Hepatocyte (in vitro differentiated cells): ENCODE measurements around the gene SIAH3. TPM values are rescaled to one million over a fixed set of nuclear protein-coding genes. Genes with fewer than 3 reads are reported as not detected.

Experiments
- DNase-seq: peaks from one replicate; pipeline ENCODE4 v3.0.0-alpha.2; 2016; ENCODE audit warnings: low spot score
- H2AFZ ChIP-seq: fragments of 200-600 bp; sonication (generic); 2 replicates; pipeline ENCODE4 v1.6.0; 2016; ENCODE audit warnings: antibody characterized with exemption, mild to moderate bottlenecking
- H3K27ac ChIP-seq: fragments of 200-600 bp; sonication (generic); 2 replicates; pipeline ENCODE4 v1.5.1; 2016; ENCODE audit warnings: mild to moderate bottlenecking
- H3K27me3 ChIP-seq: fragments of 200-600 bp; sonication (generic); 2 replicates; pipeline ENCODE4 v1.6.1; 2016
- H3K36me3 ChIP-seq: fragments of 200-600 bp; sonication (generic); replicated peaks from 2 replicates; pipeline ENCODE4 v1.5.1; 2016; ENCODE audit warnings: low read depth; ENCODE audit not compliant: insufficient read depth
- H3K4me1 ChIP-seq: fragments of 200-600 bp; sonication (generic); 2 replicates; pipeline ENCODE4 v1.5.1; 2016; ENCODE audit warnings: mild to moderate bottlenecking, moderate library complexity; ENCODE audit not compliant: insufficient read depth
- H3K4me2 ChIP-seq: fragments of 200-600 bp; sonication (generic); 2 replicates; pipeline ENCODE4 v1.6.0; 2016
- H3K4me3 ChIP-seq: fragments of 200-600 bp; sonication (generic); 2 replicates; pipeline ENCODE4 v1.5.1; 2016; ENCODE audit warnings: mild to moderate bottlenecking
- H3K79me2 ChIP-seq: fragments of 200-600 bp; sonication (generic); 2 replicates; pipeline ENCODE4 v1.6.0; 2017; ENCODE audit warnings: mild to moderate bottlenecking
- H3K9me2 ChIP-seq: fragments of 200-600 bp; sonication (generic); replicated peaks from 2 replicates; pipeline ENCODE4 v1.6.0; 2017; ENCODE audit warnings: mild to moderate bottlenecking; ENCODE audit not compliant: insufficient read depth
- H3K9me3 ChIP-seq: fragments of 200-600 bp; sonication (generic); 2 replicates; pipeline ENCODE4 v1.5.1; 2016; ENCODE audit warnings: low read depth, mild to moderate bottlenecking
- H4K20me1 ChIP-seq: fragments of 200-600 bp; sonication (generic); 2 replicates; pipeline ENCODE4 v1.6.0; 2016; ENCODE audit warnings: mild to moderate bottlenecking; ENCODE audit not compliant: insufficient read depth, poor library complexity, severe bottlenecking
- EZH2 ChIP-seq: fragments of 200-600 bp; sonication (generic); IDR thresholded peaks from 2 replicates; pipeline ENCODE4 v1.6.1; 2016; ENCODE audit warnings: antibody characterized with exemption, mild to moderate bottlenecking, borderline replicate concordance
- EZH2phosphoT487 ChIP-seq: fragments of 200-600 bp; sonication (generic); IDR thresholded peaks from one replicate; pipeline ENCODE4 v1.6.1; 2018; ENCODE audit warnings: antibody characterized with exemption, mild to moderate bottlenecking, low read depth, moderate library complexity; ENCODE audit not compliant: unreplicated experiment, severe bottlenecking
- WGBS: methylation state at CpG from one replicate; pipeline ENCODE4 v1.1.6; 2016; ENCODE audit warnings: low lambda C conversion rate; ENCODE audit errors: missing lambda C conversion rate; 5-methylcytosine and 5-hydroxymethylcytosine counted together
- polyA plus RNA-seq: library from polyadenylated mRNA; unstranded; fragments of >200 nt; fragmentation: Nextera tagmentation; extraction: Ambion mirVana; gene quantifications from 2 replicates; pipeline ENCODE4 v1.2.1, GENCODE V29; 2016
- total RNA-seq: library from RNA; depleted of rRNA; stranded (reverse); fragments of >200 nt; gene quantifications from 2 replicates; pipeline ENCODE4 v1.2.3, GENCODE V29; 2014
- TF ChIP-seq, protein P1 (sequence below): fragments of 200-600 bp; sonication (generic); IDR thresholded peaks from 2 replicates; pipeline ENCODE4 v1.5.1; 2016; ENCODE audit warnings: antibody characterized with exemption, mild to moderate bottlenecking; ENCODE audit not compliant: poor library complexity

Gene SIAH3
- total and polyA plus RNA-seq, 2 experiments from 2014 or later, result 0.23 TPM; not detected in 1

GRCh38 chr13:45886466-45886865 is 34.9 kb upstream of the SIAH3 start:
- Histone ChIP-seq H4K20me1 (no peaks in the 10 kb centered on the region), H3K4me1 (no peaks in the 10 kb centered on the region), H3K4me2 (no peak overlapping the region), H3K4me3 (no peak overlapping the region), H3K9me2 (no peaks in the 10 kb centered on the region), H2AFZ (no peak overlapping the region), H3K27me3 (peaks cover 6% of the 10 kb centered on the region), H3K9me3 (no peaks in the 10 kb centered on the region), H3K79me2 (no peaks in the 10 kb centered on the region), H3K27ac (no peak overlapping the region), H3K36me3 (no peaks in the 10 kb centered on the region)
- no peak for DNase-seq
- 84% methylated on average over 7 of the region's 7 CpGs for WGBS
- TF ChIP-seq, protein P1, sequence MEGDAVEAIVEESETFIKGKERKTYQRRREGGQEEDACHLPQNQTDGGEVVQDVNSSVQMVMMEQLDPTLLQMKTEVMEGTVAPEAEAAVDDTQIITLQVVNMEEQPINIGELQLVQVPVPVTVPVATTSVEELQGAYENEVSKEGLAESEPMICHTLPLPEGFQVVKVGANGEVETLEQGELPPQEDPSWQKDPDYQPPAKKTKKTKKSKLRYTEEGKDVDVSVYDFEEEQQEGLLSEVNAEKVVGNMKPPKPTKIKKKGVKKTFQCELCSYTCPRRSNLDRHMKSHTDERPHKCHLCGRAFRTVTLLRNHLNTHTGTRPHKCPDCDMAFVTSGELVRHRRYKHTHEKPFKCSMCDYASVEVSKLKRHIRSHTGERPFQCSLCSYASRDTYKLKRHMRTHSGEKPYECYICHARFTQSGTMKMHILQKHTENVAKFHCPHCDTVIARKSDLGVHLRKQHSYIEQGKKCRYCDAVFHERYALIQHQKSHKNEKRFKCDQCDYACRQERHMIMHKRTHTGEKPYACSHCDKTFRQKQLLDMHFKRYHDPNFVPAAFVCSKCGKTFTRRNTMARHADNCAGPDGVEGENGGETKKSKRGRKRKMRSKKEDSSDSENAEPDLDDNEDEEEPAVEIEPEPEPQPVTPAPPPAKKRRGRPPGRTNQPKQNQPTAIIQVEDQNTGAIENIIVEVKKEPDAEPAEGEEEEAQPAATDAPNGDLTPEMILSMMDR, result no peak
- no peak for TF ChIP-seq EZH2phosphoT487
- TF ChIP-seq EZH2, result no peak

DNA sequence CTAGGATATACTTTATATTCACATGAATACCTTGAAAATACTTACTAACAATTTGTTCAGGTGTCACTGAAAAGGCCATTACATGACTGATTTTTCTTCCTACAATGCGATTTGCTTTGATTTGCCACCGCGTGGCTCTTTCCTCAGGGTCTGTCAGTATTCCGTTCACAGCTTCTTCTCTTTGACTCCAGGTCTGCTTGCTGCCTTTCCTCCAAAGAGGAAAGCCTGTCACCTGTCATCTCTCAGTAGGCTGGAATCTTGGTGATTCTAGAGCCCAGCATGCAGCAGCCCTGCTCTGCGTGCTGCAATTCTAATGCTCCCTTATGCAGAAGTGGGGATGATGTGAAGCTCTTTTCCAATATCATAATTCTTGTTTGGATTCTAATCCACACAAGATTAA is 33.6 kb upstream of the SIAH3 start:
- Histone ChIP-seq H3K4me2 (no peak overlapping the region), H3K27me3 (peaks cover 6% of the 10 kb centered on the region), H3K36me3 (no peaks in the 10 kb centered on the region), H3K4me3 (no peak overlapping the region), H3K79me2 (no peaks in the 10 kb centered on the region), H2AFZ (no peak overlapping the region), H4K20me1 (no peaks in the 10 kb centered on the region), H3K27ac (no peak overlapping the region), H3K4me1 (no peaks in the 10 kb centered on the region), H3K9me2 (no peaks in the 10 kb centered on the region), H3K9me3 (no peaks in the 10 kb centered on the region)
- TF ChIP-seq EZH2phosphoT487 (no peak), EZH2 (no peak)
- TF ChIP-seq, protein P1, result no peak
- 87% methylated on average over 5 of the region's 5 CpGs for WGBS
- no peak for DNase-seq

- no peak for TF ChIP-seq EZH2phosphoT487
- TF ChIP-seq, protein P1, result no peak
- no peak for TF ChIP-seq EZH2
- Histone ChIP-seq H2AFZ (no peak overlapping the region), H3K9me3 (no peaks in the 10 kb centered on the region), H3K36me3 (no peaks in the 10 kb centered on the region), H3K27me3 (peaks cover 6% of the 10 kb centered on the region), H3K79me2 (no peaks in the 10 kb centered on the region), H3K4me3 (no peak overlapping the region), H3K4me1 (no peaks in the 10 kb centered on the region), H4K20me1 (no peaks in the 10 kb centered on the region), H3K27ac (no peak overlapping the region), H3K4me2 (no peak overlapping the region), H3K9me2 (no peaks in the 10 kb centered on the region)
- no peak for DNase-seq
- WGBS, result 35% methylated on average over 1 of the region's 1 CpG
Measured at GRCh38 chr13:45882626-45883025, 31.1 kb upstream of the SIAH3 start.

GRCh38 chr13:45881353-45881752 is 29.8 kb upstream of the SIAH3 start:
- no peaks in the 10 kb centered on the region for H3K9me2 ChIP-seq
- H2AFZ ChIP-seq, result no peak overlapping the region
- H3K4me1 ChIP-seq, result no peaks in the 10 kb centered on the region
- H3K79me2 ChIP-seq, result no peaks in the 10 kb centered on the region
- H3K9me3 ChIP-seq, result no peaks in the 10 kb centered on the region
- DNase-seq, result no peak
- no peak overlapping the region for H3K27ac ChIP-seq
- peaks cover 6% of the 10 kb centered on the region for H3K27me3 ChIP-seq
- no peak overlapping the region for H3K4me2 ChIP-seq
- no peaks in the 10 kb centered on the region for H4K20me1 ChIP-seq
- WGBS, result 81% methylated on average over 2 of the region's 2 CpGs
- no peak overlapping the region for H3K4me3 ChIP-seq
- no peaks in the 10 kb centered on the region for H3K36me3 ChIP-seq
- TF ChIP-seq, protein P1, result no peak
- TF ChIP-seq EZH2phosphoT487 (no peak), EZH2 (no peak)
